GM19328 (cell line): ENCODE results near the gene IGSF21.

ENCODE experiments used
- ATAC-seq: cut with Tn5 transposase; IDR thresholded peaks from one replicate; pipeline ENCODE4 v1.9.1; 2021; ENCODE audit warnings: mild to moderate bottlenecking, moderate library complexity; ENCODE audit not compliant: unreplicated experiment

IGSF21 gene

DNA sequence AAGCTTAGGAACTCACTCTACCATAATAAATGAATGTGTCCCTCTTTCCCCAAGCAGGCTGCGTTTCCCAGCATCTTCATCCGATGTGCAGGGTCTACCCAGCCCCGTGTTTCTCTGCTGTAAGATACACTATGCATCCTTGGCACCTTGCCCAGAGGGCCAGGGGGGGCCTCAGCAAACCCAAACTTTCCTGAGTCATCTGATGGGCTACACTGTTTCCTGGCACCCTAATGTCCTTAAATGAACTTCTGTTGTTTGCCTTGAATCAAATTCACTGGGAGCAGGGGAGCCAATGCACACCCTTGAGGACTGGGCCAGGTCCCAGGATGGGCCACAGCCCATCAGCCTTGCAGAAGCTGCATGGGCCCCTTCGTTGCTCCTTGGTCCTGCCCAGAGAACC lies 145.5 kb downstream of the IGSF21 start:
- ATAC-seq = no peak

DNA sequence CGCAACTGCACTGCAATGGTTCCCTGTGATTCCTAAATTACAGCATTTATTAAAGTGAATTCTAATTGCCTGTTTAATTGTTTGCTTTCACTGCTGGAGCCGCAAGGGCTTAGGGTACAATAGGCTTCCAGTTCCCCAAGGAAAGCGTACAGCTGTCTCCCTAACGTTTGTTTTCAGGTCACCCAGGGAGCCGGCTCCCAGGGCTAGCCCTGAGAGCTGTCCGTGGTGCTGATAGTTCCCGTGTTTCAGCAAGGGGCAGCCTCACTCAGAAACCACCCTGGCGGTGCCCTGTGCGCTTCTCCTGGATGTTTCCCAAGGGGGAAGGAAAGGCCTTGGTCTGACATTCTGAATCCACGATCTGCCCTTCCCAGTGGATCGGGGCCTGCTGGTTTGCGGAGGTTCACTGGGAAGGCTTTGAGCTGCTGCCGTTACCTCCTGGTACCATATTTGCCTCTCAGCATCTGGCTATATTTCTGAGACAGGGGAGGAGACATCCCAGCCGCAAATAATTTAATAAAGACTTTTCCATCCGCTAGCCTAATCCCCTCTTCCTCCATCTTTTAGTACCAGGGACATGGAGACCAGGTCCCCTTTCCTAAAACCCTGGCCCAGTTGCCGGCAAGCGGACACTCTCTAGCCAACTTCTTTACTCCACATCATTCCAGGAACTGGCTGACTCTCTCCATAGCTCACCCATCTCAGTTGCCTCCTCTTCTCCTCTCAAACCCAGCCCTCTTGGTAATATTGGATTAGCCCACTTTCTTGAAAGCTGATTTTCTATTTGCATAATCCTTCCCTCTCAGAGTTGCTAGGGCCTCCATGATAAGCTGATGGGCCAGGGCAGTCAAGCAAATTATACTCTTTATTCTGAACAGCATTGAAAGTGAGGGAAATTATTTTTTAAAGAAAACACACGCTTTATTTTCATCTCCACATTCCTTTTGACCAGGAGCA lies 149.0 kb downstream of the IGSF21 start:
- ATAC-seq = no peak

DNA sequence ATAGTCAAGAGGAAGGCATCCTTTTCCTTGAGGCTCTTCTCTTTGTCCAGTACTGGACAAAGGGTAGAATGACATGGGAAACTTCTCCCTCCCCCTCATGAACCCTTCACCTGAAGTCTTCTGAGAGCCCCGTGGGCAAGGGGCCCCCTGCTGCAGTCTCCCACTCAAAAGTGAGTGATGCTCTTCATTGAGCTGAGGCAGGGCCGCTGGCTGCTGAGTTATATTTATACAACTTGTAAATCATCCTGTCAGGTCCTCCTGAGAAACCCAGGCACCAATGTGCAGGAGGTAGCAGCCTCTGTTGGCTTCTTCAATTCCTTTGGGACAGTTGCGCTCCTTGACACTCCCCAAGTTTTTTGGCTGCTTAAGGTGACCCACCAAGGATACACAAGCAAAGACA lies 150.2 kb downstream of the IGSF21 start:
- ATAC-seq = no peak

DNA sequence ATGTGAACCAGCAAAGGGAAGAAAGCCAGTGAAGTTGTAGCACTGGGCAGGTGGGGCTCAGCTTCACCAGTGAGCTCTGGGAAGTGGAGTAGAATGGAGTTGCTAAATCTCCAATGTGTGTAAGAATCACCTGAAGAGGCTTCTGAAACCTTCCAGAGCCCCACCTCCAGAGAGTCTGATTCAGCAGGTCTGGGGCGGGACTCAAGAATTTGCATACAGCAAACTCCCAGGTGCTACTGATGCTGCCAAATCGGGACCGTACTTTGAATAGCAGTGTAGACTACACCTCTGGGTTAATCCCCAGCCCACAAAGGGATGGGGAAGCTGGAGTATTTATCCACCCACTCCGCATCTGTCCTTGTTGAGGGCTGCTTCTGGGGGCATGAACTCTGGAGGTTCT lies 154.3 kb downstream of the IGSF21 start:
- no peak for ATAC-seq

DNA sequence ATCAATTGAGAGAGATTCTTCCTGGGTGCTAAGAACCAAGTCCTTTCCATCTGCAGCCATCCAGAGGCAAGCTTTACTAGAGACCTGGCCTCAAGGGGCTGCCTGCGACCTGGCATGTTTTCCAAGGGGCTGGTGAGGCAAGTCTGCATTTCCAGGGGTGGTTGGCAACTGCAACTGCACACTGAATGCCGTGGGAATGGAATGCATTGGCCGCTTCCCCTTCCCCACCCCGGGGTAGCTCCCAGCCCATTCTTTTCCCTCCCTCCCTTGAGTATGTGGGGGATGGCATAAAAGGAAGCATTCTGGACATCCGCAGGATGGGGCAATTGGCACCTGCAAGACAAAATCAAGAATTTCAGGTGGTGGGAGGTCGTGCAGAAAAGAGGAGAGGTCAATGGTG lies 155.1 kb downstream of the IGSF21 start:
- ATAC-seq = no peak

DNA sequence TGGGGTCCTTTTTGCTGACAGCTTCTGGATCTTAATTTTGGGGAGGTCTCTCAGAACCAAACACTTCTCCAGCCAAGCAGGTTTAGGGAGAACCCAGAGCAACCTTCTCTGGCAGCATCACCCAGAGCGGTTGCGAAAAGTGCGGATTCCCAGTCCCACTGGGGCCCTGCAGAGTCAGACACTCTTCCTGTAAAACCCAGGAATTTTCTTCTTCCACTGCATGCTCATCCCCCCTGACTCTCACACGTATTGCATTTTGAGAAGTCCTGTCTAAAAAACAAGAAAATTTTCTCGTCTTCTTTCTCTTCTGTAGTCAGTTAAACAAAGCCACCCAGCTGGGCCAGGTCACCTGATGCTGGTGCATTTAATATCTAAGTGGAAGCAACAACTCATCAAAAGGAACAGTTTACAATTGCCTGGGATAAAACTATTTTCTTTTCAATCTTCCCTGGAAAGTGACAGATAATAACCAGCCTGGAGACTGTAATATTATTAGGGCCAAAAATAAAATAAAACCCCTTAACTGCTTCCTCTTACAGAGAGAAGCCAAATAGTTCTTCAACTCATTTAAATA lies 156.0 kb downstream of the IGSF21 start:
- ATAC-seq = no peak

DNA sequence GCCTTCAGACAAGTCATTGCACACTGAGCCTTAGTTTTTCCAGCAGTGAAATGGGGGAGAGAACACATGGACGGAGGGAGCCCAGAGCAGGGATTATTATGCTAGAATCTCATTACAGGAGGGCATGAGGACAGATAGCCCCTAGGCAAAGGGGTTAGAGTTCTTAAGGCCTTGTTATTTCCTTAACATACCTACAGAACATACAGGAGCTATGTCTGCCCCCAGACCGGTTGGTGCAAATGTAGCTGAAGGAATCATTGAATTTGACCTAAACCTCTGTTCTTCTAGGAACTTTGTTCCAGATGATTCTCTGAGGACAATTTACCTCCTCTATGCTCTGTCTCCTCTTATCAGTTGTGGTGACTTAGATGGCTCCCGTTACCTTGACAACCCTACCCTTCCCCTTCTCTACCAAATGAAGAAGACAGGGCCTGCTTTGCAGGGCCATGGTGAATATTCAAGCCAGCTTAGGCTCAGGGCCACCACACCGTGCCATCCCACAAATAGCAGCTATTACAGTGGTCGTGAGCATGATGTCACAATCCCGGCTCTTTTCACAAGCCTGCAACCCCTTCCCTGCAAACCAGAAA lies 156.9 kb downstream of the IGSF21 start:
- no peak for ATAC-seq

DNA sequence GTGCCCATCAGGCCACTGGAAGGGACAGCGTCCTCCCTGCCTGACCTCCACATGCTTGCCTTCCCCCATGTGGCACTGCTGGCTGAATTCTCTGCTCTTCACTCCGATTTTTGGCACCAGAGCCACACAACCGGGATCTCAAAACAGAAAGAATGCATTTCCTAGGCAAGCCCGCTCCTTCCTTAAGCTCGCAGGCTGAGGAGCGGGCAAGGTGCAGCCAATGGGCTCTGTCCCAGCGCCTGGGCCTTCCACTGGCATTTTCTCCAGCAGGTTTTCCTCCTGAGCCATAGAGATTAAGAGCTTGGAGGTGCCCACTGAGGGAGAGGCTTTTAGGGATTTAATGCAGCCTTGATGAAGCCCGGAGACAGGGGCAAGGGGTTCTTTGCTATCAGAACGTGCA lies 158.0 kb downstream of the IGSF21 start:
- no peak for ATAC-seq

DNA sequence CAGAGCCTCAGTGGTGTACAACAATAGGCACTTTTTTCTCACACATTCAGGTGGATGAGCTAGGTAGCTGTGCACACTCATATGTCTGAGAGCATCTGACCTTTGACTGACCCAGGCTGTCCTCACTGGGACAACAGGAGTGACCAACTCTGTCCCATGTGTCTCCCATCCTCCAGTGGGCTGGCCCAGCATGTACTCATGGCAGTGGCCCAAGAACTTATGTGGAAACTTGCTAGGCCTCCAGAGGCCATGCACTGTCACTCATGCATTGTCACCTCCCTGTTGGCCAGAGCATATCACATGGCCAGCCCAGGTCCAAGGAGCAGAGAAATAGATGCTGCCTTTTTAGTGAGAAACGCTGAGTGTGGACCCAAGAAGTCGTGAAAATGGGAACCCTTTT lies 158.8 kb downstream of the IGSF21 start:
- ATAC-seq = no peak

DNA sequence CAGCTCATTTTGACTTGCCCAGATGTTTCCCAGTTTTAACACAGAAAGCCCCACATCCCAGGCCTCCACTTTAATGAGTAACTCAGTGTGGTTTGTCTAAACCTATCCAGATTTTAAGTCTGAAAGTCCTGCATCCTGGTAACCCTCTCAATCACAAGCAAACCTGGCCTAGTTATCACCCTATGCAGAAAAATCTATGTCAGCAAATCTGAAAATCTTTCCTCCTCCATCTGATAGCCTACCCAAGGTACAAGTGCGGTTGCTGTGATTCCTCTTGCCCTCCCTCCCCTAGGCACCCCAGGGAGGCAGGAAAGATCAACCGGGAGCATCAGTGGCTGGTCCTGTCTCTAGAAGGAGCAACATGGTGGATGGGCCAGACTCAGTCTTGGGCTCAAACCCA lies 163.7 kb downstream of the IGSF21 start:
- ATAC-seq = no peak

DNA sequence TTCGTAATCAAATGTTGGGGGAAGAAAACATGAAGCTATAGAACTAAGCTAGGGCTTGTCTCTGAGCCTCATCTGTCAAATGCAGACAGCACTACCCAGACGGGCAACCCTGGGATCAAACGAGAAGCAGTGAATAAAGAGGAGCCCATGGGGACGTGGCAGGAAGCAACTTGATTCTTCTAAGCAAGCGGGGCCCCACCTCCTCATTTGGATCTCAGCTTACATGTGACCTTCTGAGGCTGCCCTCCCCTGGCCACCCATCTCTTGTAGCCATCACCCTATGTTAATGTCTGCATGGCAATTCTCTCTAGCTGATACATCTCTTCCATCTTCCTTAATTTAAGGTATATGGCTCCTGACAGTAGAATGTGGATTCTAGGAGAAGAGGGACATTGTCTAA lies 171.3 kb downstream of the IGSF21 start:
- no peak for ATAC-seq

DNA sequence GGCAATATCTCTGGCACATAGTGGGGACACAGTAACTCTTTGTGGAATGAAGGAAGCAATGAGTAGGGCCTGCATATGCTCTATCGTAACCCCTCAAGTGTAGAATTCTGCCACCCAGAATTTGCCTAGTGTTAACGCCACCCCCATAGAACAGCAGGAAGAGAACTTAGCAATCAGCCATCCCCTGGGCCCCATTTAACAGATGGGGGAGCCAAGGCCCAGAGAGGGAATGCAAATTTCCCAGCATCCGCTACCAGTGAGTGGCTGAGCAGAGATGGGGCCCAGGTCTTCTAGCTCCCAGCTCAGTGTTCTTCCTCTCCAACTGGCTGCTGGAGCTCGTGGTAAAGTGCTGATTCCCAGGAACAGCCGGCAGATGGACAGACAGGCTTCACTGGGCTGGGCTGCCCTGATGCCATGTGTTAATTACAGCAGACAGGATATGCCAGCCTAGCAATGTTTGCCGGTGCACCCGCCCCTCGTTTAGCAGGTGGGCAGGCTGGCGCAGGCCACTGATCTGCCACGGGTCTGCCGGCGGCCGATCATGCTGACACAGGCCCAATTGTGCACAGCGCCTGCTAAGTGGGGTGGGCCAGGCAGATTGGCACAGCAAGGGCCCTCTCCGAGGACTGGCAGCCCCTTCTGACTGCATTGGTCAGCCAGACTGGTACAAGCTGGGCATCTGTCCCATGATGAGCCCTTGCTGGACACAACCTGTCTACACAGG lies 171.9 kb downstream of the IGSF21 start:
- no peak for ATAC-seq

DNA sequence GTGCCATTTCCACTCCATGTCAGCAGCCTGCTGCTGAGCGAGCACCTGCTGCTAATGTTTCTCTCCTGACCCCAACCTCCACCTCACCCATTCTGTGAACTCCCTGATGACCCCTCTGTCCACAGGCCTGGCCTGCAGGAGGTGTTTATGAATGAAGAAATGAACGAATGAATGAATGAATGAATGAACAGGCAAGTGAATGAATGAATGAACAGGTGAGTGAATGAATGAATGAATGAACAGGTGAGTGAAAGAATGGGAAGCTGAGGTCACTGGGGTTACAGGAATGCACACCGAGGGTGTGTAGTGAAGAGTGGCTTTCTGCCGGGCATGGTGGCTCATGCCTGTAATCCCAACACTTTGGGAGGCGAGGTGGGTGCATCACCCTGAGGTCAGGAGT lies 173.4 kb downstream of the IGSF21 start:
- ATAC-seq = no peak

DNA sequence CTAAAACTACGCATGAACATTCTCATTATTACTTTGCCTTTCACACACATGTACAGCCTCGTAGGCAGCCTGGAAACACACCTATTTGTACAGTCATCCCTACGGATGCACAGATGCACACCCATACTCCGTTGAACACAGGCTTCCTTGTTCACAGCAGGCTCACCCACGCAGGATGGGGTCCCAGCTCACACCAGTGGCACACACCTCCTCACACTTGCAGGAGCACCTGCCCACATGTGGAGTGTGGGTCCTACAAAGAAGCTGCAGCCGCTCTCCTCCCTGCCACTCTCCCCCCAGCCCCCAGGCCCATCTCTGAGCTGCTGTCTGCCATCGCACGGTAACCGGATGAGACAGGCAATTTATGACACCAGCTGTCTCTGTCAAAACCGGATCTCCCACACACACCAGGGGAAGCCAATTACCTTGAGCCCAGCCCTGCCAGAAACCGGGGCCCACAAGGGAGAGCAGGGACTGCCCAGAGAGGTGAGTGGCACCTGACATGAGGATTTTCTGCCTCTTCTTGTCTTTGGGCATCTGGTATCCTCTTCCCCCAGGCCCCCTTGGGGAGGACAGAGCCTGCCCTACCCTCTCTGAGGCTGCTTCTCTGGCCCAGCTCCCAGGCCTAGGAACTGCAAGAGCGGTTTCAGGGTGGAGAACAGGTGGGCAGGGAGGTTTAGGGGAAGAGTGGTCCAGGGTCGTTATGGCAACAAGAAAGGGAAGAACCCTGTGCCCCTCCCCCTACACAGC lies 175.4 kb downstream of the IGSF21 start:
- no peak for ATAC-seq

DNA sequence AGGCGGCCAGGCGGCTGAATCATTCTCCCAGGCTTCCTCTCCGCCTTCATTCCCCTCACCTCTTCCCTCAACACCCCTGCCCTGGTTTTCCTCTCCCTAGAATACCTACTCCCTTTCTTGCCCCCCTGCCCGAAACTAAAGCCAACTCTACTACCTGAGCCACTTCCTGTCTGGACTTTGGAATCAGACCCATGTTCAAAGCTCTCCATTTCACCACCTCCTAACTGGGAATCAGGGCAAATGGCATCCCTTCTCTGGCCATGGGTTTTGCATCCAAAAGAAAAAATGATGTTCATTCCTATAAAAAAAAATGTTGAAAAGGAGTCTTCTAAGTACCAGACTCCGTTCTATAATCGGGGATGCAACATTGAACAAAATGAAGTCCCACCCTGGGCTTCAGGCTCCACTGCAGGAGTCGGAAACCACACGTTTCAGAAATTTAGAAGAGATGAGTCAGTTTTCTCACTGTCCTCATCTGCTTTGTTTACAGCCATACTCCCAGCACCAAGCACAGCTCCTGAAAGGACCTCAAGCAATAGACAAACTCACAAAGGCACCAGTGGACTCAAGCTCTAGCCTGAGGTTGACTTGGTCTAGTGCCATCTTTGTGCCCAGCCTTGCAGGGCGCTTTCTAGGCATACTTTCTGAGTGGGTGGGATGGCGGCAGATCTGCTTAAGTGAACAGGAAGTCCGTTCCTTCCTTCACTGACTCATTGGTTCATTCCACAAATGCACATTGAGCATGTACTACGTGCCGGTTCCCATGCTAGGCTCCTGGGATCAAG lies 176.2 kb downstream of the IGSF21 start:
- no peak for ATAC-seq

DNA sequence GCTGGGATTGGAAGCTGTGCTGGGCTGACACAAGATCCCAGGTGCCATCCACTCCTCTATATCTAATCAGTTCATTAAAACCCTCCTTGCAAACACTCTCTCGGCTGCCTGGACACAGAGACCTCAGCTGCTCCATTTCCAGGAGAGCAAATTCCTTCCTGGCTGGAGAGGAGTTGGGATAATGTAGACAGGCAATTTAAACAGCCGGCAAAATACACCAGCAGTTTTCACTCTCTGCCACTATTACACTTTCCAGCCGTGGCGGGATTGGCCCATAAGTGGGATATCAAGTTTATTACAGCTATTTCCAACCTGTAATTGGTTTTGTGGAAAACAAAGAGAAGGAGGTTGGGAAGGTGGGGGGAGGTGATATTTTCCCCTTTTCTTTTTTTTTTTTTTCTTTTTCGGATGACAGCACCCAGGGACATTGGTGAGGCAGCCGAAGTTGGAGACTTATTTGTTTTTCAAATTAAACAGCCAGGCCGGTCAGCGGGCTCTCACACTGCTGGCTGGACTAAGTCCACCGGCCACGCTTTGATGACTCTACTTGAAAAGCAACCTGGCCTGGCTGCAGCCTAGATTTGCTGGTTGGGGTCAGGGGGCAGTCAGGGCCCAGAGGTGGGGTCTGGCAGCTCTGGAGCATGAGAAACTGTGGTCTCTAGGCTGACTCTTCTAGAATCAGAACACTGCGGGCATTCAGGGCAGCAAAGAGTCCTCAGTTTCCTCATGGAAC lies 177.4 kb downstream of the IGSF21 start:
- no peak for ATAC-seq

DNA sequence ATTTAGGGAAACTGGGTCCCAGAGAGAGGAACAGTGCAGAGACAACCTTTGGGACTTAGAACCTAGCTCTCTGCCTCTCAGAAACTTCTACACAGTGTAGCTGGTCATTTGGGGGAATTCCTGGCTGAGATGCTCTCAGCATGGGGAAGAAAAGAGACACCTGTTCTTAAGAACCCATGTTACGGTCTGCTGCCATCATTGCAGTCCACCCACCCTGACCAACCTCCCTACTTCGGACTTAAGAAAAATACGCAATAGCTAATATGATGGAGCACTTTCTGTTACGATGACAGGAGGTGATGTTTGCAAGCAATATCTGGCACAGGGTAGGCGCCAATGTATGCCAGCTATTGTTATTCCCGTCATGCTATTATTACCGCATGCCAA lies 177.9 kb downstream of the IGSF21 start:
- ATAC-seq = no peak

DNA sequence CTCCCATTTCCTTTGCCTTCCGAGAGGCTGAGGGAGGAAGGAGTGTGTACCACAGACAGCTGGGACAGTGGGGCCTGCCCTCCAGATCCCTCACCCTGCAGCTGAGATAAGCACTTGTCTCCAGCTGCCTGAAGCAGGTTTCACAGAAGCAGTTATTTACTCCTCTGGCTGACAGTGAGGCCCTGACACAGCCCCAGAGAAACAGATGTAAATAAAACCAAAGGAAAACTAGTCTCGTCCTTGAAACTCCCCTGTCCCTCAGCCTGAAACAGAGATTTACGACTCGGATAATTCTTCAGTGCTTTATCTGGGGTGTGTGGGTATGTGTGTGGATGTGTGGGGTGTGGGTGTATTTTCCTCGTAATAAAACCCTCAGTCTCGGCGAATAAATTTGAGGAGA lies 181.1 kb downstream of the IGSF21 start:
- no peak for ATAC-seq

DNA sequence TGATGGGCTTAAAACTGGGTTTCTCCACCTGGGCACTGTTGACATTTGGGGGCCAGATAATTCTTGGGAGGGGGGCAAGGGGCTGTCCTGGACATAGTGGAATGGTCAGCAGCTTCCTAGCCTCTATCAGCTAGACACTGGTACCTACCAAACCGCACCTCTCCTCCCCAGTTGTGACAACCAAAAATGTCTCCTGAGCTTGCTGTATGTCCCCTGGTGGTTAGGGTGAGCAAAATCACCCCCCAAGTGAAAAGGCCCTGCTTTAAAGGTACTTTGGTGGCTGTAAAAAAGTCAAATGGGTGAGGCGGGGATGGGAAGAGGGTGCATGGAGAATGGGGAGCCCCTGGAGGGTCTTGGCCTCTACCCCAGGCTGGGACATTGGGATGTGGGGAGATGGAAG lies 182.0 kb downstream of the IGSF21 start:
- no peak for ATAC-seq
